Tibial artery (tissue), 4 donors: ENCODE measurements around the gene SYNGAP1.

Experiments used
- DNase-seq, 2 donors: peaks; one replicate each; pipeline ENCODE4 v3.0.0-alpha.2; 2019
- H3K27ac ChIP-seq, 2 donors: fragments of 200-600 bp; sonication (generic) in 1 of 2; 1 replicate in 1 of 2; 2 replicates in 1 of 2; pipeline ENCODE4 v1.5.1; 2018 to 2019; ENCODE audit warnings: mild to moderate bottlenecking in 1 of 2
- H3K27me3 ChIP-seq, 2 donors: fragments of 200-600 bp; sonication (generic) in 1 of 2; one replicate each; pipeline versions ENCODE4 v1.5.1 to v1.6.0; 2016 to 2019
- H3K36me3 ChIP-seq, 3 donors: fragments of 200-600 bp; sonication (generic) in 2 of 3; one replicate each; pipeline ENCODE4 v1.5.1; 2016 to 2019; ENCODE audit warnings: mild to moderate bottlenecking in 2 of 3
- H3K4me1 ChIP-seq, 4 donors: fragments of 200-600 bp; sonication (generic) in 2 of 4; 1 replicate in 3 of 4; 2 replicates in 1 of 4; pipeline ENCODE4 v1.5.1; 2016 to 2019
- H3K4me3 ChIP-seq, 2 donors: fragments of 200-600 bp; sonication (generic) in 1 of 2; 1 replicate in 1 of 2; 2 replicates in 1 of 2; pipeline ENCODE4 v1.5.1; 2018 to 2019; ENCODE audit warnings: mild to moderate bottlenecking in 2 of 2
- H3K9me3 ChIP-seq, 3 donors: fragments of 200-600 bp; sonication (generic) in 1 of 3; one replicate each; pipeline ENCODE4 v1.5.1; 2016 to 2019
- intact Hi-C: fragments of 100-400 bp; cut with DNase I; formaldehyde crosslinking; loops from one replicate; pipeline ENCODE4 v1.15.0; 2023; ENCODE audit warnings: low total_unique reads
- TF ChIP-seq, protein P1 (sequence below), 2 experiments: fragments of 200-600 bp in 1 of 2; fragments of 450-650 bp in 1 of 2; IDR thresholded peaks; one replicate each; pipeline ENCODE4 v1.5.1; 2017 to 2019; ENCODE audit warnings: antibody characterized with exemption in 2 of 2, mild to moderate bottlenecking in 1 of 2, moderate library complexity in 1 of 2

Gene SYNGAP1

DNA sequence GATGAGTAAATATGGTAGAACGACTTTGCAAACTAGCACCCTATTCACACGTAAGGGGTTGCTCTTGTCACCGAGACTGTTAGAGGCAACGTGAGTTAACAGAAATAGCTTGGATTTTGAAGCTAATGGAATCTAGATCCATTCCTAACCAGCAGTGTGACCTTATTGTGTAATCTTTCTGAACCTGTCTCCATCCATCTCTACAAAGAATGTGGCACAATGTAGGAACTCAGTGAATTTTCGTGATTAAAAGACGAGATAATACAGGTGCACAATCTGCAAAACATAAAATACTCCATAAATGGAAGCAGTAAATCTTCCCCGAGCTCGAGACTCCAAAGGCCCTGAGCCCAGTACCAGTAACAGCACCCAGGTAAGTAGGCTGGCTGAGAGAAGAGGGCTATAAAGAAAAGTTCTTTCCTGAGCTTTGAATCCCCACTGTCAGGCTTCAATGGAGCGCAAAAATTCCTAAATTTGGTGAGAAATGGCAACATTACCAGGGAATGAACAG is 29.0 kb upstream of the SYNGAP1 start:
- Histone ChIP-seq H3K4me3 (peak overlapping the region; percentile 47 to 50), H3K4me1 (peaks cover 0 to 12% (median 7%) of the 10 kb centered on the region in 4 donors), H3K9me3 (no peaks in the 10 kb centered on the region), H3K27ac (peak overlapping the region; percentile 86 to 92), H3K27me3 (no peaks in the 10 kb centered on the region), H3K36me3 (no peaks in the 10 kb centered on the region)
- TF ChIP-seq, protein P1, sequence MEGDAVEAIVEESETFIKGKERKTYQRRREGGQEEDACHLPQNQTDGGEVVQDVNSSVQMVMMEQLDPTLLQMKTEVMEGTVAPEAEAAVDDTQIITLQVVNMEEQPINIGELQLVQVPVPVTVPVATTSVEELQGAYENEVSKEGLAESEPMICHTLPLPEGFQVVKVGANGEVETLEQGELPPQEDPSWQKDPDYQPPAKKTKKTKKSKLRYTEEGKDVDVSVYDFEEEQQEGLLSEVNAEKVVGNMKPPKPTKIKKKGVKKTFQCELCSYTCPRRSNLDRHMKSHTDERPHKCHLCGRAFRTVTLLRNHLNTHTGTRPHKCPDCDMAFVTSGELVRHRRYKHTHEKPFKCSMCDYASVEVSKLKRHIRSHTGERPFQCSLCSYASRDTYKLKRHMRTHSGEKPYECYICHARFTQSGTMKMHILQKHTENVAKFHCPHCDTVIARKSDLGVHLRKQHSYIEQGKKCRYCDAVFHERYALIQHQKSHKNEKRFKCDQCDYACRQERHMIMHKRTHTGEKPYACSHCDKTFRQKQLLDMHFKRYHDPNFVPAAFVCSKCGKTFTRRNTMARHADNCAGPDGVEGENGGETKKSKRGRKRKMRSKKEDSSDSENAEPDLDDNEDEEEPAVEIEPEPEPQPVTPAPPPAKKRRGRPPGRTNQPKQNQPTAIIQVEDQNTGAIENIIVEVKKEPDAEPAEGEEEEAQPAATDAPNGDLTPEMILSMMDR (IDR thresholded peaks at IDR 0.05) = no peak
- intact Hi-C loops = loop anchor here (10.0 kb wide), 1 partner anchor 64 kb away; the partner anchor contains the start of gene ZBTB9
- DNase-seq = no peak

DNA sequence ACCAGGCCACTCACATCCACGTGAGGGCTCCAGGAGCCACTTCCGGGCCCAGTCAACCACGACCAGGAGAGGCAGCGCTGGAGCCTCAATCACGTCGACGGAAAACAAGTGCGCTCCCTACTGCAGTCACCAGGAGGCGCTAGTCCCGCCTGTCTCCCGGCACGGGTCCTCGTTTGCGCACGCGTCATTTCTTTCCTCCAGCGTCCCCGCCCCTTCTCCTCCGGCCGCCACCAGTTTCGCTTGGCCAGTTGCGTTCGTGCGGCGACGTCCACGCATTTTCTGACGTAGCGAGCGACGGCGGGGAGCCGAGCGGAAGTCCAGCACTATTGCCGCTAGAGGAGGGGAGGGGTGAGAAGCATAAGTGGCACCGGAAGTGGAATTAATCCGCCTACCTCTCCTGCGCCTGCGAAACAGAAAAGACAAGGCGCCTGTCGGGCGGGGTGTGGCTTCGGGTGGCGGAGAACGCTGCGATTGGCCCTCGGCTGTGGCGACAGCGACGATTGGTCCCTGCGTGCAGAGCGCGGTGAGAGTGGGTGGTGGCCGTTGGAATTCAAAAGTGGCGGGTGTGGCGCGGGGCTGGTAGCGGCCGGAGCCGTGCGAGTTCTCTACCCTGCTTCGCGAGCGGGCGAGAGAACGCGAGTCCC is 28.5 kb upstream of the SYNGAP1 start, which contains the start of gene KIFC1:
TSS of gene KIFC1 (plus strand) at position 546 of the 644 bp plus-strand sequence. CDS start 163 bp downstream, outside the sequence.
- TF ChIP-seq, protein P1 (IDR thresholded peaks at IDR 0.05) = peak; percentile 96 to 98
- peak; percentile 98 to 100 for DNase-seq
- Histone ChIP-seq H3K27me3 (no peaks in the 10 kb centered on the region), H3K4me1 (peaks cover 0 to 12% (median 7%) of the 10 kb centered on the region in 4 donors), H3K36me3 (no peaks in the 10 kb centered on the region), H3K4me3 (peak within 1 kb of the TSS; percentile 47 to 50), H3K27ac (peak within 1 kb of the TSS; percentile 86 to 92), H3K9me3 (no peaks in the 10 kb centered on the region)
- intact Hi-C loops = loop anchor here (10.0 kb wide), 1 partner anchor 63 kb away; the partner anchor contains the start of gene ZBTB9

DNA sequence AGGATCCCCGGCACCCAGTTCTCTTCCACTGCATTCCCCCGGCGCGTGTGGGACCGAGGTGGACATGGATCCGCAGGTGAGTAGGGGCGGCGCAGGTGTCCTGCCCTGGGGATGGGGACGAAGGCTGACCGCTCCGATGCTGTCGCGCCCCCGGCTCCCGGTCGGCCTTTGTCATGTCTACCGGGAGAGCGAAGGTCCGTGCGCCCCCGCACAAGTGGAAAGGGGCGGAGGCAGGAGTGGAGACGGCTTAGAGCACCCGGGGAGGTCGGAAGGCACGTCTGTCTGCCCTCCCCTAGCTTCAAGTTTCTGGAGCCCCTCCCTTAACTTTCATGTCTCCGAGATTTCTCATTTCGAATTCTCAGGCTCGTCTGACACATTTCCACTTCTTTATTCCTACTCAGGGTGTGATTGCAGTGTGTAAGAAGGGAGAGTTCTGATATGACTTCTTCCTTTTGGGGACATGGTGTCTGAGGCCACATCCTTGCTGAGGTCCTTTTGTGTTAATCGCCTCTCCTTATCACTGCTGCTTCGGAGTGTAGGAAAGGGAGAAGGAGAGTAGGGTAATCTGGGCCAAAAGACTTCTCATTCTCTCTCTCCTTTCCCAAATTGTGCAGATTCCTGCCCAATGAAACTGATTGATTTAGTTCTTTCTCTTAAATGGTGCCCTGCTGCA is 27.8 kb upstream of the SYNGAP1 start:
- TF ChIP-seq, protein P1 (IDR thresholded peaks at IDR 0.05) = no peak
- peak overlapping the region; percentile 86 to 92 for H3K27ac ChIP-seq
- no peaks in the 10 kb centered on the region for H3K36me3 ChIP-seq
- H3K4me3 ChIP-seq = peak overlapping the region; percentile 47 to 50
- peaks cover 0 to 12% (median 7%) of the 10 kb centered on the region in 4 donors for H3K4me1 ChIP-seq
- H3K27me3 ChIP-seq = no peaks in the 10 kb centered on the region
- intact Hi-C loops = loop anchor here (10.0 kb wide), 1 partner anchor 63 kb away; the partner anchor contains the start of gene ZBTB9
- no peaks in the 10 kb centered on the region for H3K9me3 ChIP-seq
- DNase-seq = no peak

DNA sequence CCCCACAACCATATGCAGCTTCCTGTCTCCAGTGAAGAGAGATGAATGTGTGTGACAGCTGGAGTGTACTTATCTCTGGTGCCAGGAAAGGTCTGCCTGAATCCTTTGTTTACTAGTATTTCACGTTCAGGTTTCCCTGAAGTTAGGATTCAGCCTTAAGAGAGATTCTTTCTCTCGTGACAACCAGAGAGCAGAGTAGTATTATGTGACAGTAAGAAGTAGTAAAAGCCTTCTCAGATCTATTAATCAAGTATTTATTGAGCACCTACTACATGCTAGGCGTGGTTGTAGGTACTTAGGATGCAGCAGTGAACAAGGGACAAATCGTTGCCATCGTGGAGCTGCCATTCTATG is 27.3 kb upstream of the SYNGAP1 start:
- Histone ChIP-seq H3K27me3 (no peaks in the 10 kb centered on the region), H3K9me3 (no peaks in the 10 kb centered on the region), H3K36me3 (no peaks in the 10 kb centered on the region), H3K27ac (no peak overlapping the region), H3K4me1 (peaks cover 0 to 12% (median 7%) of the 10 kb centered on the region in 4 donors), H3K4me3 (no peak overlapping the region)
- TF ChIP-seq, protein P1 (IDR thresholded peaks at IDR 0.05) = no peak
- no peak for DNase-seq
- intact Hi-C loops = loop anchor here (10.0 kb wide), 1 partner anchor 62 kb away; the partner anchor contains the start of gene ZBTB9

DNA sequence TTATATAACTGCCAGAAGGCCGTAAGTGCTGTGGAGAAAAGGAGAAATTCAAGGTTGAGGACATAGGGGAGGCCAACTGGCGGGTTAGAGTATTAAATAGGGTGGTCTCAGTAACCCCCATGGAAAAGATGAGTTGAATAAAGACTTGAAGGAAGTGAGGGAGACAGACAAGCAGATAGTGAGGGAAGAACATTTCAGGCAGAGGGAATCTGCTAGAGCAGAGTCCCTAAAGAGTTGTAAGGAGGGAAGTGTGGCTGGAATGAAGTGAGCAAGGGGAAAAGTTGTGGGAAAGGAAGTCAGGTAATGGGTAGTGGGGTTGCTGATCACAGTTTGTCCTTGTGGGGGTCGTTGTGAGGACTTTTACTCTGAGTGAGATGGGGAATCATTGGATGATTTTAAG is 26.9 kb upstream of the SYNGAP1 start:
- no peak for DNase-seq
- intact Hi-C loops = loop anchor here (10.0 kb wide), 1 partner anchor 62 kb away; the partner anchor contains the start of gene ZBTB9

More for the DNA sequence above, 26.9 kb upstream of the SYNGAP1 start:
- no peaks in the 10 kb centered on the region for H3K9me3 ChIP-seq
- no peaks in the 10 kb centered on the region for H3K36me3 ChIP-seq
- H3K4me3 ChIP-seq = no peak overlapping the region
- no peak overlapping the region for H3K27ac ChIP-seq
- TF ChIP-seq, protein P1 (IDR thresholded peaks at IDR 0.05) = no peak
- peaks cover 0 to 12% (median 7%) of the 10 kb centered on the region in 4 donors for H3K4me1 ChIP-seq
- no peaks in the 10 kb centered on the region for H3K27me3 ChIP-seq
